ENCODE data around the gene TTC38.
A peak's percentile ranks its signal among the peaks of the same experiment; 100 is the strongest.

The TTC38 gene

DNA sequence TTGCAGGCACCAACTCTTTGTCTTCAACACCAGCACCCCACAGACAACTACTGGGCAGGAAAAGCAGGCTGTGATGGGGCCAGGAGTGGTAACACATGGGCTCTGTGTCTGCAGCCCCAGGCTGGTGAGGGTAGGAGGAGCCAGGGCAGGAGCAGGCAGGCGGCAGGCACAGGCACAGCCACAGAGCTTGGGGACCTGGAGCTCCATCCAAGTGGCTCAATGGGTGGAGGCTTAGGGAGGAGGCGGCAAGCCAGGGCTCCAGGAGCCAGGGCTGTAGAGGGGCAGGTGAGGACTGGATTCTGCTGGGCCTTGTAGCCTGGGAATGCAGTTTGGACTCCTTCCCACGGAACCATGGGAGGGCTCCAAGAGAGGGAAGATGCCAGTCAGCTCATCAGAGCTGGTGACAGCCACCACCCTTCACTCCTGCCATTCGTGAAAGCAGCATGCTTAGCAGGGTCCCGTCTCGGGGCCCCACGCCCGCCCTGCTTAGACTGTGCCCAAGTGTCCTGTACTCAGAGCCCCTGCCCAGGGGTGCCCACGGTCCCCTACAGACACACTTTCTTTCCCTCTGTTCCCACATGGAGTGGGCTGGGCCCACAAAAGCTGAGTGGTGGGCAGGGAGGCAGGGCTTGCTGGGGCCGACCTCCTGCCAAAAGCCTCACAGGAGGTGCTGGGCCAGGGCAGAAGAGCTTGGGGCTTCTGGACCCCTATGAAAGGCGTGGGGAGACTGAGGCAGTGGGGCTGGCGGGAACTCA is 12.4 kb downstream of the TTC38 start:
- no peak for DNase-seq

DNA sequence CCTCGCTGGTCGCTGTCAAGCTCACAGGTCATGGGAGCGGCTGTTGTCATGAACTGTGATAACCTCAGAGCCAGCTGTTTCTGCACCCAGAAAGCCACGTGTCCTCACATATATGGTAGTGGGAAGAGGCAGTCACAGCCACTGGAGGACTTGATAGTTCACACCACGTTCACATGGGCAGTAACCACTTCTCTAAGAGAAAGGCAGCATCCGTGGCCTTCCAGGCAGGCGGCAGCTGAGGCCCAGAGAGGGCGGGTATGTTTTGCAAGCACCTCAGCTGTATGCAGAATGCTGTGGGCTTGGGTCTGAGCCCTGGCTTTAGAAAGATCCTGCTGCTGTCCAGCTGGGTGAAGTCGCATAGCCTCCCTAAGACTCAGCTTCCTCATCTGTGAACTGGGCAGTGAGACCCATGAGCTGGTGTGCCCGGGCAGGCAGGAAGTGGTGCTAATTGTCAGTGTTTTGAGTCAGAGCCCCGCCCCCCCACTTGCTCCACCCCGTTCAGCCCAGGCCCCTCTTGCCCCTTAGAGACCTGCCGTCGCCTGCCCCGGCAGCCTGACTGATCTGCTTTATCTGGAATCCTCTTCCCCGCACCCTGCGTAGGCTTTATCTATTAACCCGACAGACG is 13.3 kb downstream of the TTC38 start:
- no peak for DNase-seq

DNA sequence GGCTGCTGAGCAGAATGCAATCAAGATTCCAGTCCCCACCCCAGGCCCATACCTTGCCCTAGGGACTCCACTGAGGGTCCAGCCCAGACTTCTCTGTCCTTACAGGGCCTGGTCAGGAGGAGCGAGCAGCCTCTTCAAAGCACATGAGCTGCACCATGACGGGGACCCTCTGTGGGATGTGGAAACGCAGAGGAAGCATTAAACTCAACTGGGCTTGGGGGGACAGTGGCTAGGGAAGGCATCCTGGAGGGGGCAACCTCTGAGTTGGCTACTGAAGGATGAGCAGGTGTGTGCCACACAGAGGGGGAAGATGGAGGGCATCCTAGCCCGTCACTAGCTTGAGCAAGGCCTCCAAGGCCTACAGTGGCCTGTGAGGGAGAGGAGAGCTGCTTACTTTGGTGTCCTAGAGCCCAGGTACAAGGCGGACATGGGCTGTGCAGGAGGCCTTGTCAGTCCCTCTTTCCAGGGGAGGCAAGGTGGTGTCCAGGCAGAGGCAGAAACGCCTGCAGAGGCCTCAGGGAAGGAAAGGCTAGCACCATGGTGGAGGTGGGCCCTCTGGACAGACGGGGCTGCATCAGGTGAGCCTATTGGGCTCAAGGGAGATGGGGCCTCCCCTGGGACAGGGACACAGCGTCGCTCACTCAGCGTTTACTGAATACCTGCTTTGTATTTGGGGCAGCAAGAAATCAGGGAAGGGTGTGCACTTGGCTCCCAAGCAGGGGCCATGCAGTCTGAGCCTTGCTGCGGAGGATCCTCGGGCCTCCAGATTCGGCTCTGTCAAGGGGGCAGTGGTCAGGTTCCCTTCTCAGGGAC is 14.3 kb downstream of the TTC38 start:
- no peak for DNase-seq

DNA sequence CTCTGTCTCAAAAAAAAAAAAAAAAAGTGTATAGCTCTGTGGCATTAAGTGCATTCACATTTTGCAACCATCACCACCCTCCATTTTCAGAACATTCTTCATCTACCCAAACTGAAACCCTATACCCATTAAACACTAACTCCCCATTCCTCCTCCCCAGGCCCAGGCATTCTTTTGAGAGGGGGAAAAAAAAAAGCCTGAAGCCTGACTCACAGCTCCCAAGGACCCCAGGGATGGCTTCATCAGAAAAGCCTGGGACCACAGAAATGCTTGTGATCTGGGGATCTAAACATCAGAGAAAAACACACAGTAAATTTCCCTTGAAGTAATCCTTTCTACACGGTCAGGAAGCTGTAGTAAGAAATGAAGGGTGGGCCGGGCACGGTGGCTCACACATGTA is 18.2 kb downstream of the TTC38 start:
- no peak for DNase-seq

DNA sequence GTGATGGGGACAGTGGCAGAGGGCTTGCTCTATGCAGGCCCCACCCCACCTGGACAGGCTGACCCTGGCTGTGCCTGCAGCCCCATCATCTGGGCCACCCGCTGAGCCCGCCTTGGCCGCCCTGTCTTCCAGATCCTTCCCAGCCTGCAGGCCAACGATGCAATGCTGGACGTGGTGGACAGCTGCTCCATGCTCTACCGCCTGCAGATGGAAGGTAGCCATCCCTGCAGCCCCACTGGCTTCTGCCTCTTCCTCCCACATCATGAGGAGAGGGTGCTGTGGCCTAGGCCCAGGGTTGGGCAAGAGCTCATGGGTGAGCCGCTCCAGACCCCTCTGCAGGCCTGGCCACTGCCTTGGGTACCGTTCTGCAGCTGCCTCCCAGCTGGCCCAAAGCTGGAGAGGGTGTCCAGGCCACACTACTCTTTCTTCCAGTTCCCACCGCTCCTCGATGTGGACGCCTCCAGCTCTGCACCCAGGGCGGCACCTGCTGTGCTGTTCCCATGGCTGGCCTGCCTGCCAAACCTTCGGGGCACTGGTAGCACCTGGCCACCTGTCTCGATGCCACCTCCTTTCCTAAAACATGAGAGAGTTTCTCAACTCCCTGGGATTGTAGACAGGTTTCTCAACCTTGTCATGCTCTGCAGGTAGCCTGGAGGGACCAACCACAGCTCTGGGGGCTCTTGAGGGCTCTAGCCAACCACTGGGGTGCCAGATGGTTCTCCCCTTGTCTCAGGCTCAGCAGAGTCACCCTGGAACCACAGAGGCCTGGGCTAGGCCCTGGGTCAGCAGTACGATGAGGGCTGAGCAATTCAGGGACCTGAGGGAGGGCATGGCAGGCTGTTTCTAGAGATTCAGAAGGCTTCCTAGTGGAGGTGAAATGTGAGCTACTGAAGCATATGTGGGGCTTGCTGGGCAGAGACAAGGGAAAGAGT is 19.4 kb downstream of the TTC38 start:
- no peak for DNase-seq

DNA sequence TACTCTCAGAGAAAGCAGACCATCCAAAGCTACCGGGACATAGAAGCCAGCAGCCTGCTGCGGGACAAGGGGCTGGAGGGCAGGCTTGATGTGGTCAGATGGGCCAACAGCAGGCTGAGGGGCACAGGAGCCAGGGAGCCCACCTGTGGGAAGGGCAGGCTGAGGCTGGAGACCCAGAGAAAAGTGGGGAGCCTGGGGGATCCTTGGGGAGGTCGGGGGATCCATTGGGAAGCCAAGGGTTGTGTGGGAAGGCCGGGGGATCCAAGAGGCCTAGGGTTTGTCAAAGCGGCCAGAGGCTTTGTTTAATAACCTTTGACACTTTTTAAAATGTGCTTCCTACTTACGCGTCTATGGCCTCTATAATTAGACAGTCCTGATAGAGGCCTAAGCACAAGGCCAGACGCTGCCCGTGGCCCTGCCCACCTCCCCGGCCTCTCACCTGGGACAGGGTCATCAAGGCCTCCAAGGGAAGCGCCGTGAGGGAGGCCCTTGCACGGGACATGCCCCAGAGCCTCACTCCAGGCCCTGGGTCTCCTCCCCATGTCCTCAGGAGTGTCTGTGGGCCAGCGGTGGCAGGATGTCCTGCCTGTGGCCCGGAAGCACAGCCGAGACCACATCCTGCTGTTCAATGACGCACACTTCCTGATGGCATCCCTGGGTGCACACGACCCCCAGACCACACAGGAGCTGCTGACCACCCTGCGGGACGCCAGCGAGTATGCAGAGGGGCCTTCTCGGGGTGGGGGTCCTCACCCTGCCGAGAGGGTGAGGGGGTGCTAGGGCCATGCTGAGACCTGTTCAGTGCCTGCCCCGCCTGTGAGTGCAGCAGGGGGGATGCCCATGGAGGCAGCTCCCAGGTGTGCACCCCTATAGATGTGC is 20.3 kb downstream of the TTC38 start:
- DNase-seq, result peak; percentile 35 to 54

DNA sequence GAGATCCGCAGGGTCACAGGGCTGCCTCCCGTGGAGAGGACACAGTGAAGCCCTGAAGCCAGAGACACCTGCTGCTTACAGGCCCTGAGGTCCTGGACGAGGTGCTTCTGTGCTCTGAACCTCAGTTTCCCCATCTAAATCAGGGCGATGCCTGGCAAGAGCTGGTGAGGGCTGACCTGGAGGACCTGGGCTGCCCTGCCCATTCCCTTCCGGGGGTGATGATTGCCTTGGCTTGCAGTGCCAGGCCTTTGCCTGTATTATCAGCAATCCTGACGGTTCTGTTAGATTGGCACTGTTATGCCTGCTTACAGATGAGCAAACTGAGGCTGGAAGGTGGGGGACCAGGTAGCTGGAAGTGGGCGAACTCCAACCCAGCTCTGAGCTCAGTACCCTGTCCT is 21.0 kb downstream of the TTC38 start:
- no peak for DNase-seq

DNA sequence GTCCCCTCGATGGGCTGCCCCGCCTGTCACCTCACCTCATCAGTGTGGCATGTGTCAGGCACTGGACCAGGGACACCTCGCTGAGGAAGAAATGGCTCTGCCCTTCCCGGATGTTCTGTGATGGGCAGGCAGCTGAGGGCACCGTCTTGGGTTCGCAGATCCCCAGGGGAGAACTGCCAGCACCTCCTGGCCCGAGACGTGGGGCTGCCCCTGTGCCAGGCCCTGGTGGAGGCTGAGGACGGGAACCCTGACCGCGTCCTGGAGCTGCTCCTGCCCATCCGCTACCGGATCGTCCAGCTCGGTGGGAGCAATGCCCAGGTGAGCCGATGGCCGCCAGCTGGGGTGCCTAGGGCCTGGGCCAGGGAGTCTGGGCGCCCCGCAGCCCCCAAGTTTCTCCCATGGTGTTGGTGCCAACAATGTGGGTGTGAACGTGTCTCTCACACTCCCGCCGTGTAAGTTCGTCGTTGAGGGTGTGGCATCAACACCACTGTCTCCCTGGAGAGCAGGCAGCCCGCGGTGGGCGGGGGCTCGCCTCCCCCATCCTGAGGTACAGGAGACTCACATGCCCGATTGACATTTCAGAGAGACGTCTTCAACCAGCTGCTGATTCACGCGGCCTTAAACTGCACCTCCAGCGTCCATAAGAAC is 21.6 kb downstream of the TTC38 start:
- no peak for DNase-seq

DNA sequence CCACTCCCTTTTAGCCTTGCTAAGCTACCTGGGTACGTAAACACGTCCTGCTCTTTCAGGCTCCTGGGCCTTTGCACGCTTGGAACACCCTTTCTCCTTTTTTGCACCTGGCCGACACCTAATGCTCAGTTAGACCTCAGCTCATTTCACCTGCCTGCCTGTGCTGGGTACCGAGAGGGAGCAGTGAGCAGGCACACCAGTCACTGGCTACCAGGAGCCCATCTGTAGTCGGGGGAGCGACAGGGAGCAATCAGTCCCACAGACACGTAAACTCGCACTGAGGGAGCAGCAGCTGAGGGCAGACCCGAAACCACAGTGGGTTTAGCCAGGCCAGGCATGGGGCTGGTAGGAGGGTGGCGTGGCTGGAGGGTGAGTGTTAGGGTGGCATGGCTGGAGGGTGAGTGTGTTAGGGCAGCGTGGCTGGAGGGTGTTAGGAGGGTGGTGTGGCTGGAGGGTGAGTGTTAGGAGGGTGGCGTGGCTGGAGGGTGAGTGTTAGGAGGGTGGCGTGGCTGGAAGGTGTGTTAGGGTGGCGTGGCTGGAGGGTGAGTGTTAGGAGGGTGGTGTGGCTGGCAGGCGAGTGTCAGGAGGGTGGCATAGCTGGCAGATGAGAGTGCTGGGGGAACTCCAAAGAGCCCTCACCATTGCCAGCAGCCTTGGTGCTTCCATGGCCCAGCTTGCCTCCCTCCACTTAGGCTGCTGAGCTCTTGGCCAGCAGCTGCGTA is 22.5 kb downstream of the TTC38 start:
- DNase-seq, result no peak

DNA sequence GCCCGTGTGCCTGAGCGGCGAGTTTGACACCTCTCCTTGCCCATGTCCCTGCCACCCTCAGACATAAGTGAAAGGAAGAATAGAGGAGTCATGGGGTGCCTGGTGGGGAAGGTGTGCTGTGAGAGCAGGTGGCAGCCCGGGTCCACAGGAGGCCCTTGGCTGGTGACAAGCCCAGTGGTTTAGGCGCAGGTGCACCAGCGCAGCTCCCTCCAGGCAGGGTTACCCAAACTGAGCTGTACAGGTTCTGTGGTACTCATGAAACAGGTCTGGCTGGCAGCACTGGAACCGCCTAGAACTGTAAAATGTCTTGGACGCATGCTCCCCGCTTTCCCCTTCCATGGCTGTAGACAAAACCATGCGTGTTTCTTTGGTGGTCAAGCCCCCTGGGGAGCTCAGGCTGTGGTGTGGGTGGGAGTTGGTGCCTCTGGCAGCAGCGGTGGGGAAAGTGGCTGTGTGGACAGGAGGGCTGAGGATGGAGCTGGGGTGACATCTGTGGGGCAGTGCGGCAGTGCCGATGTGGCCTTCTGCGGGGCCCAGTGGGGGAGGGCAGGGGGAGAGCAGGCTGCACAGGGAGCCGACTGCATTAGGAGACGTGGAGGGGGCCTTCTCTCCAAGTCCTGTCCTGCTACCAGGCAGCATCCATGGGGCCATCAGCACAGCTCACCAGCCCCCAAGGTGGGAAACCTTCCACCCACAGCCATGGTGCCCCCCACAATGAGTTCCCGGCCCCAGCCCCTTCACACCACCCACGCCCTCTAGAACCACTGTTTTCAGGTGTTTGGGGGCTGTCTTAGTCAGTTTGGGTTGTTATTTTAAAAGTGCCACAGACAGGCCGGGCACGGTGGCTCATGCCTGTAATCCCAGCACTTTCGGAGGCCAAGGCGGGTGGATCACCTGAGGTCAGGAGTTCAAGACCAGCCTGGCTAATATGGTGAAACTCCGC is 23.3 kb downstream of the TTC38 start:
- DNase-seq, result no peak

DNA sequence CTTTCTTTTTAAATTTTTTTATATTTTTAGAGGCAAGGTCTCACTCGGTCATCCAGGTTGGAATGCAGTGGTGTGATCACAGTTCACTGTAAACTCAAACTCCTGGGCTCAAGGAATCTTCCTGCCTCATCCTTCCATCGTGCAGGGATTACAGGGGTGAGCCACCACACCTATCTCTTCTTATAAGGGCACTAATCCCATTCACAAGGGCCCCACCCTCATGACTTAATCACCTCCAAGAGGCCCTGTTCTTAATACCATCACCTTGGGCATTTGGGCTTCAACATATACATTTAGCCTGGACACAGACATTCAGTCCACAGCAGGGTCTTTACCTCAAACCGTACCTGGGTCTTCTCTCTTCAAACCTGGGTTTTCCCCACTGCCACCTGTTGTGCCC is 24.4 kb downstream of the TTC38 start:
- DNase-seq, result no peak

DNA sequence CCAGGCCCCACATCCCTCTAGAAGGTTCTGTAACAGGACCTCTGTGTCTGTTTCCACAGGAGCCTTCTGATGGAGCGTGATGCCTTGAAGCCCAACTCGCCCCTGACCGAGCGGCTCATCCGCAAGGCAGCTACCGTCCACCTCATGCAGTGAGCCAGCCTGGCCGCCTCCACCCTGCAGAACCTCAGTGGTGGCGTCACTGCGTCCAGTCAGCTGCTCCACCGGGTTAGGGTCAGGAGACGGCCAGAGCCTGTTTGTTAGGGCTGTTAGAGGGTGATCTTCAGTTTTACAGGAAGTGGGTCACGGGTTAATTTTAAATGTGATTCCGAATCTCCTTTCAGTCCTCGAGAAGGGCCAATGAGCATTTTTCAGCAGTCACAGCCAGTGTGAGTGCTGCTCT is 24.9 kb downstream of the TTC38 start:
- DNase-seq, result no peak

DNA sequence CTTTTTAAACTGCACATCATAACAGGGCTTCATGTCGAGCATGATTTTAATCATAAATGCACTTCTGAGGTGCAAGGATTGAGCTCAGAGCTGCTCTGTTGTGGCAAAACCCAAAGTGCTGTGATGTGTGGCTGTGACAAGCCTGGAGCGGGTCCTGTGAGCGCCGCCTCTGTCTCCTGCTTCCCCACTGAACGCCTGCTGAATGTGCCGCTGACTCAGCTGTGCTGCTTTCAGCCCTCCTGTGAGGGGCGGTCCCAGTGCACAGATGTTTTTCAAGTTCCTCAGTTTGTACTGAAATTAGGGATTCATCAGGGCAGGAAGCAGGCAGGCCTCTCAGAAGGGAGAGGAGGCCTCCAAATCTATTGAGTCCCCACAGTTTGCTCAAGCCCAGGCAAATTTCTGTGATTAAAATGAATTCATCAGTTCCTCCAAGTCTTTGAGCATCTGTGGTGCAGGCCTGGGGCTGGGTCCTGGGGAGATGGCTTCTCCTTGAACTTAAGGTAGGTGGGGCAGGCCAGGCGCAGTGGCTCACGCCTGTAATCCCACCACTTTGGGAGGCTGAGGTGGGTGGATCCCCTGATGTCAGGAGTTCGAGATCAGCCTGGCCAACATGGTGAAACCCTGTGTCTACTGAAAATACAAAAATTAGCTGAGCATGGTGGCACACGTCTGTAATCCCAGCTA is 25.9 kb downstream of the TTC38 start:
- peak; percentile 91 to 92 for DNase-seq

DNA sequence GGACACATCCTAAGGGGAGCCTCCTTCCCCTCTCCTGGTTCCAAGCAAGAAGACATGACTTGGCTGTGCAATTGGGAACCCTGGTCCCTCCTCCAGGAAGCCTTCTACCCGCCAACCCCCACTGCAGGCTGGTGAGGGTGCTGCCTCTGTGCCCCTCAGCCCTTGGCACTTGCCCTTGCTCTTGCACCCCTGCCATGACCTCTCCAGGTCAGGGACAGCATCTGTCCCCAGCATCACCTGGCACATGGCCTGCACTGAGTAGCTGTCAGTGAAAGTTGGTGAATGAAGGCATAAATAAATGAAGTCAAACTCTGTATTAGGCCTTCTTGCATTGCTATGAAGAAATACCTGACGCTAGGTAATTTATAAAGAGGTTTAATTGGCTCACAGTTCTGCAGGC is 27.0 kb downstream of the TTC38 start:
- no peak for DNase-seq

DNA sequence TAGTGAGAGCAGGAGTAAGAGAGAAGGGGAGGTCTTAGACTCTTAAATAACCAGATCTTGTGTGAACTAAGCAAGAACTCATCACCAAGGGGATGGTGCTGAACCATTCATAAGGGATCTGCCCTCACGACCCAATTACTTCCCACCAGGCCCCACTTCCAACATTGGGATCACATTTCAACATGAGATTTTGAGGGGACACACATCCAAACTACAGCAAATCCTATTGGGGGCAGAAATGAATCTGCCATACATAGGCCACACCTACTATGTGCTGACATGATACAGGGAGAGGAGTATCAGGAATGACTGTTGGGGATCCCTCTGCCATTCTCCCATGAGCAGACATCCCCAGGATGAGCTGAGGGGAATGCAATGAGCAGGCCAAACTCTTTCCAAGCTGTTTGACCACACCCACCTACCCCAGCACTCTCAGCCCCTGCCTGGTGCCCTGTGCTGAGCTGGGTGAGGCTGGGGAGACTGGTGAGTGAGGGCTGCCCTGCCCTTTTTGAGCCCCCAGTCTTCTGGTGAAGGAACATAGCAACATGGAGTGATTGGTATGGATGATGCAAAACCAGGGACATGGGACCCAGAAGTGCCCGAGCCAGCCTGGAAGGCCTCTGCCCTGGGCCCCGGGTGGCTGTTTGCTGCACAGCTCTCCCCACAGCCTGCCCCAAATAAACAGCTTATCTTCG is 27.6 kb downstream of the TTC38 start:
- no peak for DNase-seq

DNA sequence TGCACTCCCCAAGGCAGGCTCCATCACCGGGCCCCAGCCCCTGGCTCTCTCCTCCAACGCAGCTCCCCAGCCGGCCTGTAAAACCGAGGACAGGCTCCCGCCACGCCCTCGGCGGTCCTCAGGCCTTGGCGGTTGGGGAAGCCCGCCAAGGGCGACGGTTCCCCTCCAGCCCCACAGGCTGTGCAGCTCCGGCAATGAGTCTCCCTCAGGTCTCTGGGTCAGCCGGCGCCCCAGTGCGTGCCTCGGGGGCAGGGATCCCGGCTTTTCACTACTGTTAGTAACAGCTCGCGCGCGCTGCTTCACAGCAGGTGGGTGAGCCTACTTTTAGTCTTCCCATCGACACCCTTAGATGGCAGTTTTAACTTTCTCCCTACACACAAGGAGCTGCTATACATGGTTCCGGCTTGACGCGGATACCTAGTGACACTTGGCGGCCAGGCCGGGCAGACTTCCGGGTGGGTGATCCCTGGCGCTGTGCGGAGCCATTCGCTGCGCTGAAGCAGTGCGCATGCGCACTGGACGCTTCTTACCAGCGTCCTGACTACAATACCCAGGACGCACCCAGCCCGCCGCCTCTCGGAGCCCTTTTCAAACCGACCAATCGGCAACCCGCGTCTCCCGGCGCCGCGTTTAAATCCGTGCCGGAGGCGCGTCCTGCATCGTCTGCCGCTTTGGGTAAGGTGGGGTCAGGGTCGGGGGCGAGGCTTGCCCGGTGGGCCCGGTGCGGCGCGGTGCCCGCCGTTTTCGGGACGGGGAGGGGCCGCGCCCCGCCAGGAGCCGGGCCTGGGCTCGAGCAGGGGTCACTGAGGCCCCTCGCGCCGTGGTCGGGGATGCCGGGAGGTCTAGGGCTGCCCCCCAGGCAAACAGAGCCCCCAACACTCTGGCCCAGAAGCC is 28.7 kb downstream of the TTC38 start, which contains the start of gene GTSE1:
Gene GTSE1 (plus strand): TSS at position 614 of the 894 bp plus-strand sequence. CDS start 531 bp downstream, outside the sequence.
- peak; percentile 96 for DNase-seq
